Epithelial cell of proximal tubule (primary cell): ENCODE data around the gene RAB11FIP2. TPM values are rescaled to one million over a fixed set of nuclear protein-coding genes. Genes with fewer than 3 reads are reported as not detected.
A peak's percentile ranks its signal among the peaks of the same experiment; 100 is the strongest.

Source experiments
- DNase-seq: peaks from one replicate; pipeline ENCODE4 v3.0.0-alpha.2; 2011; ENCODE audit warnings: low read depth
- H3K4me3 ChIP-seq: 2 replicates; pipeline ENCODE4 v1.5.1; 2011; ENCODE audit warnings: low read depth, mild to moderate bottlenecking, low read length
- CTCF ChIP-seq: conservative IDR thresholded peaks from 2 replicates; pipeline ENCODE4 v1.5.1; 2012; ENCODE audit warnings: low read depth, mild to moderate bottlenecking, low read length
- total RNA-seq: library from RNA; depleted of rRNA; stranded (reverse); fragments of >200 nt; gene quantifications from 2 replicates; pipeline ENCODE4 v1.2.3, GENCODE V29; 2015

The RAB11FIP2 gene
- total RNA-seq, 1 donor from 2014 or later = 6.1 TPM

DNA sequence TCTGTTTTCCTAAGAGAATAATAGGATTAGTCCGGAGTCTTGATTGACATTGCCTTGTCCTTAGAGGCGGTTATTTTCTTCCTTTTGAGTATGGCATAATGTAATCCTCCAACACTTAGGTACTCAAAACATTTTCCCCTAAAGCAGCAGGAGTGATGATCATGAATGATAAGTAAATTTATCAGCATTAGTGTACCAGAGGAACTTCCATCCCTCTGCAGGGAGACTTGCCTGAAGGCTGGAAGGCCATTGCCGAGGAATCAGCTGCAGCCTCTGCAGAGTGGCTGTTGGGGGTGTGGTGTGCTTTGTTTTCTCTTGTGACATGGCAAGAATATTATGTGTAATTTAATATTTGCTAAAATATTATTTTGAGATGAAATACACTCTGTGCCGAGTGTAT, 56.8 kb downstream of the RAB11FIP2 start:
- no peak for TF ChIP-seq CTCF
- no peak for DNase-seq

DNA sequence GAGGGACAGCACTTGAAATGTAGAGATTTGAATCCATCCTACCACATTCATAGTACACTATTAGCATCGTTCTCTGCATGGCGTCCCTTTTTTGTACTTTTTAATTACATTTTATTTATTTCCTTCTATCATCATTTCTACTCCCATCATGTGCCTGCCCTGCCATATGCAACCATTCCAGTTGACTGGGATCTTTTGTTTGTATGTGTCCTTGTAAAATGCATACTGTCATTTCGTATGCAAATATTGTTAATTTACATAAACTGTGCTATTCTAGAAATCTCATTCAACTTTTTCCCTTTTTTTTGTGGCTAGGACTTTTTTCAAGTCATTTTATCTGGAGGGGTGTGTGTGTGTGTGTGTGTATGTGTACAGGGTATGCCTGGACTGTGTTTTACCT, 57.9 kb downstream of the RAB11FIP2 start:
- no peak for TF ChIP-seq CTCF
- no peak for DNase-seq
- H3K4me3 ChIP-seq = no peak overlapping the region

More for the DNA sequence above, 56.8 kb downstream of the RAB11FIP2 start:
- no peak overlapping the region for H3K4me3 ChIP-seq

DNA sequence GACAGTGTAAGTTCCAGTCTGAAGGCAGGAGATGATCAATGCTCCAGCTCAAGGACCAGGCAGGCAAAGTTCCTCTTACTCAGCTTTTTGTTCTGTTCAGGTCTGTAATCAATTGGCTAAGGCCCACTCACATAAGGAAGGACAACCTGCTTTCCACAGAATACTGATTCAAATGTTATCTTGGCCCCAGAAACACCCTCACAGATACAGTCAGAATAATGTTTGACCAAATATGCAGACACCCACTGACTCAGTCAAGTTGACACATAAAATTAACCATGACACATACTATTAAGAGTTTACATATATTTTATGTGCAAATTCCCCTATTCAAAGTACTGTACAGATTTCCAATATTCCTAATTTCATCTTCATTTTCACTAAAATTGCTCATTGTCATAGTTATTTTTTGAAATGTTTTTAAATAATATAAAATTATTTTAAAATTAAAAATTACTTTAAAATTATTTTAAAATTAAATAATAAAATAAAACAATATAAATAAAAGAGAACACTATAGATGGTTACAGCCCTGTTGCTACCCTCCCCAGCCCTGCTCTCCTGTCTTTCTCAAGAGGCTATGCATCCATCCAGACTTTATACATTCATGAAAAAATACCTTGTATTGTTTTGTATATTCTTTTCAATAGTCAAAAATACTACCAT, 59.4 kb downstream of the RAB11FIP2 start:
- no peak overlapping the region for H3K4me3 ChIP-seq
- no peak for TF ChIP-seq CTCF
- DNase-seq = no peak

GRCh38 chr10:117983961-117984360, 62.8 kb downstream of the RAB11FIP2 start:
- TF ChIP-seq CTCF = no peak
- H3K4me3 ChIP-seq = no peak overlapping the region
- no peak for DNase-seq

- H3K4me3 ChIP-seq = no peak overlapping the region
- no peak for DNase-seq
- TF ChIP-seq CTCF = no peak
These were observed 65.7 kb downstream of the RAB11FIP2 start for GRCh38 chr10:117980755-117981702.

DNA sequence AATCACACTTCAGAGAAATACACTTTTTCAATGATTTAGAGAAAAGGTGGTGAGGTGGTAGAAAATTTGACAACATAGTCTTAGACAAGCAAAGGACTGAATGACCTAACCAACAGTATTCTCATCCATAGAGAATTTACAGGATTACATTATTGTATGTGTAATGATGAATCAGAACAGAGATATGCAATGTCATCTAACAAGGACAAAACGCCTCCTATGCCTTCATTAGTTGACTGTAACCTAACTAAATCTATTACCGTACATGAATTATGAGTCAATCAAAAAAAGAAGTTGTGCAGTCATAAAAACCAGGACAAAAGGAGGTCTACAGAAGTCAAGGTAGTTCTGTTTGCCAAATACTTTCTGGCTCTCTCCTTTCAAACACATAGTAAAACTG, 66.5 kb downstream of the RAB11FIP2 start:
- TF ChIP-seq CTCF = no peak
- DNase-seq = peak; percentile 6
- no peak overlapping the region for H3K4me3 ChIP-seq
